Muscle layer of colon (tissue), 2 donors: Measurements from ENCODE around the gene NFKBIB.

Source experiments
- H3K27ac ChIP-seq: one replicate; pipeline ENCODE4 v1.7.0; 2013; ENCODE audit warnings: low read depth, mild to moderate bottlenecking, low read length, moderate library complexity
- H3K27me3 ChIP-seq, 2 donors: one replicate each; pipeline ENCODE4 v1.7.0; 2013; ENCODE audit warnings: low read length in 2 of 2, mild to moderate bottlenecking in 2 of 2; ENCODE audit not compliant: insufficient read depth in 2 of 2, control insufficient read depth in 1 of 2
- H3K36me3 ChIP-seq: one replicate; pipeline ENCODE4 v1.7.0; 2013; ENCODE audit warnings: mild to moderate bottlenecking, low read length; ENCODE audit not compliant: insufficient read depth
- H3K4me1 ChIP-seq: one replicate; pipeline ENCODE4 v1.7.0; 2013; ENCODE audit warnings: mild to moderate bottlenecking, low read length; ENCODE audit not compliant: insufficient read depth
- H3K4me3 ChIP-seq, 2 donors: one replicate each; pipeline ENCODE4 v1.7.0; 2013; ENCODE audit warnings: low read length in 2 of 2, low read depth in 1 of 2, mild to moderate bottlenecking in 1 of 2, moderate library complexity in 1 of 2
- H3K9ac ChIP-seq: one replicate; pipeline ENCODE4 v1.7.0; 2013; ENCODE audit warnings: low read length
- H3K9me3 ChIP-seq: one replicate; pipeline ENCODE4 v1.7.0; 2013; ENCODE audit warnings: mild to moderate bottlenecking, low read length
- donor health status: abdominal sarcoma.
- donor health status: Adenocarcinoma of cecum.

NFKBIB gene

DNA sequence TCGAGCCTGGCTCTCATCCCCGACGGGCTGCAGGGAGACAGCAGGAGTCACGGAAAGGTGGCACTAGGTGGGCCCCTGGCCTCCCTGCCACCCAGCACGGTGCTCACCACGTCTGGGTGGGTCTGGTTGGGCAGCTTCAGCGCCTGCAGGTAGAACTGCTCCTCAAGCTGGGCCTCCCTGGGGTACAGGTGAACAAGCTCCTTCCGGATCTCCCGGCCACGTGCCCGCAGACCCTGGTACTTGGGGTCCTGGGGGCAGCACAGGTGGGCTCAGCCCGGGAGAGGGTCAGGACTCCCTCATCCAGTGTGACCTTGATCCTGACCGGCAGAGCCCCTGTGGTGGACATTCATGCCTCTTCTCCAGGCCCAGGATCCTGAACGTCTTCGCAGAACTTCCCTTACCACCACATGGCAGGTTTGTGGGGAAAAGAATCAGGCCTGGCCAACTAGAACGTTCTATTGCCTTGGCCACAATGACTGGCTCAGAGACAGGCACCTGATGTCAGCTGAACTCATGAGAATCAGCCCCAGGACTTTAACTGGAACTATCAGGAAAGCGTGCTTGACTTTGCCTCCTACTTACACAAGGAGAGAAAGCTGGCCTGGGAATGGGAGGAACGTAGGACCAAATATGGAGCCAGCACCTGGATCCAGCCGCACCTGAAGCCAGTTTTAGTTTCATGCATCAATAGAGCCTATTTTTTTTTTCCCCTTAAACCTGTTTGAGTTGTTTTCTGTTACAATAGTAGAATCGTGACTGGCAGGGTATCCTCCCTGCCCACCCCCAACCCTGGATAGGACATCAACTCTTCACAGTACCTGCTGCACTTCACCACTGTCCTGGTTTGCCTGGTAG lies 21.9 kb downstream of the NFKBIB start:
- Histone ChIP-seq H3K9ac (no peak overlapping the region), H3K4me1 (no peaks in the 10 kb centered on the region), H3K27ac (no peak overlapping the region), H3K9me3 (no peaks in the 10 kb centered on the region), H3K36me3 (peaks cover 8% of the 10 kb centered on the region), H3K4me3 (no peak overlapping the region), H3K27me3 (no peaks in the 10 kb centered on the region)

DNA sequence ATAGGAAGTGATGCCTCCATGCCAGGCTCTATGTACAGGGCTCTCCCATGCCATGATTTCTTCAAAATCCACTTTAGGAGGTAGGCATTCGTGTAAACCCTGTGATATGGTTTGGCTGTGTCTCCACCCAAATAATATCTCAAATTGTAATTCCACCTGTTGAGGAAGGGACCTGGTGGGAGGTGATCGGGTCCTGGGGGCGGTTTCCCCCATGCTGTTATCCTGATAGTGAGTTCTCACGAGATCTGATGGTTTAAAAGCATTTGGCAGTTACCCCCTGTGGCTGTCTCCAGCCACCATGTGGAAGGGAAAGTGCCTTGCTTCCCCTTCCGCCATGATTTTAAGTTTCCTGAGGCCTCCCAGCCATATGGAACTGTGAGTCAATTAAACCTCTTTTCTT lies 22.7 kb downstream of the NFKBIB start:
- Histone ChIP-seq H3K4me1 (no peaks in the 10 kb centered on the region), H3K4me3 (no peak overlapping the region), H3K36me3 (peaks cover 8% of the 10 kb centered on the region), H3K27ac (no peak overlapping the region), H3K27me3 (no peaks in the 10 kb centered on the region), H3K9me3 (no peaks in the 10 kb centered on the region), H3K9ac (no peak overlapping the region)

DNA sequence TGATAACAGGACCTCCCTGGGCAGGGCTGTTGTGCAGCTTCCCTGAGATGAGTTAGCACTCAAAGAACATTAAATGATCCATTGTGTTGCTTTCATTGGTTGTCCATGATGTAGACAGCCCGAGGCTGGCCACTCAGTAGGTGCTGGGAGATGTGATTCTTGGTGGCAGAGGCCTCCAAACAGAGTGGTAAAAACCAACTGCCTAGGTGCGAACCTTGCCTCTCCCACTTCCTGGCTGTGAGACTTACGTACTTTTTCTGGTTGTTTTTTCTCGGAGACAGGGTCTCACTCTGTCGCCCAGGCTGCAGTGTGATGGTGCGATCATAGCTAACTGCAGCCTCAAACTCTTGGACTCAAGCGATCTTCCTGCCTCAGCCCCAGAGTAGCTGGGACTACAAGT lies 24.6 kb downstream of the NFKBIB start:
- H3K27me3 ChIP-seq = no peaks in the 10 kb centered on the region
- no peaks in the 10 kb centered on the region for H3K9me3 ChIP-seq
- no peak overlapping the region for H3K27ac ChIP-seq
- H3K4me3 ChIP-seq = no peak overlapping the region
- H3K36me3 ChIP-seq = peaks cover 8% of the 10 kb centered on the region
- H3K4me1 ChIP-seq = peaks cover 2% of the 10 kb centered on the region
- no peak overlapping the region for H3K9ac ChIP-seq

DNA sequence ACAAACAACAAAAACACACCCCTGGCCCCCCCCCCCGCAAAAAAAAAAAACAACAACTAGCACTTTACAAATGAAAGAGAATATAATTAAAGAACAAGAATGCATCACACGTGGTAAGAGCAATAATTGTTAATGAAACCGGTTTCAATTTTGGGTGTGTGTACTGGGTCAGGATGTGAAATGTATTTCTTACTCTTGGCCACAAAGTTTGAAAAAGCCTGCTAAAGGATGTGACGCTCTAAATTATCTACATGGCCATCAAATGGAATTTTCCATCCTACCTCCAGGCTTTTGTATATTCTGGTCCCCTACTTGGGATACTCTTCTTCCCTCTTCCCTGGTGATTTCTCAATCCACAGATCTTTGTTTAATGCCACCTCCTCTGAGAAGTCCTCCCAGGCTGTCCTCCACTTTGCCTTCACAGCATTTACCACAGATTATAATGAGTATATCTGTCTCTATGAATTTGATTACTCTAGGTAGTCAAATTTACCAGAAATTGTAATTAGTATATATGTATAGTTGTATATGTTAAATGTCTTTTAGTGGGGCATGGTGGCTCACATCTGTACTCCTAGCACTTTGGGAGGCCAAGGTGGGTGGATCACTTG lies 28.7 kb downstream of the NFKBIB start:
- Histone ChIP-seq H3K4me3 (no peak overlapping the region), H3K9ac (no peak overlapping the region), H3K27ac (no peak overlapping the region), H3K9me3 (no peaks in the 10 kb centered on the region), H3K4me1 (peaks cover 20% of the 10 kb centered on the region), H3K36me3 (peaks cover 17% of the 10 kb centered on the region), H3K27me3 (no peaks in the 10 kb centered on the region)

DNA sequence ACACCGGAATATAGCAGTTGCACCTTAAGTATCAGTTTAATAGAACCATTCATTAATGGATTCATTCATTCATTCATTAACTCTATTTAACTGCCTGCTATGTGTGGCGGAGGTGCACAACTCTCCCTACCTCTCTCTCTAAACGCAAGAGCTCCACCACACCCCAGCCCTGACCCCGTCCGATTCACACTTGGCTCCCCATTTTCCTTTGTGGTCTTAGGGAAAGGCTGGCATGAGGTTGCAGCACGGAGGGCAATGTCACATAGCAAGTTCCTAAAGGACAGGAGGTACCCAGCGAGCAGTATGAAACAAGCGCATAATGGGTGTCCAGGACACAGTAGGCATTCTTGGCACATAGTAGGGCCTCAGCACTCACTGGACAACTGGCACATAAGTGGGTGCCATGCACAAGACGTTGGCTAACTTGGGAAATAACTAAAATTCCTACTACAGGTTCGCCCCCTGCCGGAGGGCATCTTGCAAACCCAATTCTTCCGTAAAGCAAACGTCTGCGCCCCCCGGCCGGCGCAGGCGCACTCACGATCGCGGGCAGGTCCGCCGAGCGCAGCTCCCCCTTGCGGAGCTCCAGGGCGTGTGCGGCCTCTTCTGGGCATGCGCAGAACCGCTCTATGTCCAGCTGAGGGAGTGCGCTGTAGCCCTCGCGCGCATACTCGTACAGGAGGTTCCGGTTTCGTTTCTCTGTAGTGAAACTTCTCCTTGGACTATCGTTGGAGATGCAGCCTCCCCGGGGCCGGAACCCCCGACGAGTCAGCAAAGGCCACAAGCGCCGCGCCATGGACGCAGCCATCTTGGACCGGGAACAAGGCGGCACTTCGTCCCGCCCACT lies 30.4 kb downstream of the NFKBIB start, which contains the start of gene SARS2:
Gene SARS2 (minus strand): TSS at position 835 of the 847 bp plus-strand sequence. CDS start 27 bp downstream, at position 808.
- Histone ChIP-seq H3K9ac (peak within 1 kb of the TSS; percentile 64), H3K9me3 (no peaks in the 10 kb centered on the region), H3K4me3 (peak within 1 kb of the TSS; percentile 79 to 94)

DNA sequence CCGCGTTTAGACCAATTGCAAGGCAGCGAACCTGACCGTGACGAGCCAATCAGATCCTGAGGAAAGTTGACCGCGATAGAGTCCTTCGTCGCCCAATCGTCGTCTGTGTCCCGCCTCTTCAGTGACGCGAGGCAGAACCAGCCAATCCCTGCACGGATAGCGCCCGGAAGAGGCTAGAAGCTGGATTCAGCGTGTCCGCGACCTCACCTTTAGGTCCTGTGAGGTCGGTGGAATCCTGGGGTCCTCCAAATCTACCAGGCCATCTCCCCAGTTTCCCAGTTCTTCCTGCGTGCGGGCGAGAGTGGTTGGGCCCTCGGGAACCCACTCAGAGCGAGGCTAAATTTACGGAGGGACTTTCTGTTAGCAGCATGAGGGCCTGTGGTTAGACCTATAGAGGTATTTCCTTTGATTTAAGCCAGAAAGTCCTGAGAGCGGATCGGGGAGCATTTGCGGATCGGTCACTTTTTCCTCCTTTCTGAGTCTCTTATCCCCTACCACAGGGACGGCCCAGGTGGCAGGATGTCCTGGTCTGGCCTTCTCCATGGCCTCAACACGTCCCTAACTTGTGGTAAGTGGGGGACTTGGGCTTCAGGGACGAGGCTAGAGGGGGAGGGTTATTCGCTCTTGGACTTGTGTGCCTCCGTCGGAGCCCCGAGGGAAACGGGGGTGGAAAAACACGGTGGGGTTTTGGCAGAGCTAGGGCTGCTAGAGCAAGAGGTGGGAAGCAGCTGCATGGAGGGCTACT lies 31.2 kb downstream of the NFKBIB start, which contains the start of gene MRPS12:
Gene MRPS12 (plus strand): TSS at position 169 of the 745 bp plus-strand sequence. CDS start 351 bp downstream, at position 520.
- H3K4me3 ChIP-seq = peak within 1 kb of the TSS; percentile 79 to 94
- H3K4me1 ChIP-seq = peaks cover 20% of the 10 kb centered on the region
- no peaks in the 10 kb centered on the region for H3K9me3 ChIP-seq
- no peaks in the 10 kb centered on the region for H3K27me3 ChIP-seq
- peaks cover 9% of the 10 kb centered on the region for H3K36me3 ChIP-seq
- peak within 1 kb of the TSS; percentile 70 for H3K27ac ChIP-seq
- H3K9ac ChIP-seq = peak within 1 kb of the TSS; percentile 64

More for the DNA sequence above, 30.4 kb downstream of the NFKBIB start, which contains the start of gene SARS2:
- Histone ChIP-seq H3K36me3 (peaks cover 9% of the 10 kb centered on the region), H3K4me1 (peaks cover 20% of the 10 kb centered on the region), H3K27me3 (no peaks in the 10 kb centered on the region), H3K27ac (peak within 1 kb of the TSS; percentile 70)

DNA sequence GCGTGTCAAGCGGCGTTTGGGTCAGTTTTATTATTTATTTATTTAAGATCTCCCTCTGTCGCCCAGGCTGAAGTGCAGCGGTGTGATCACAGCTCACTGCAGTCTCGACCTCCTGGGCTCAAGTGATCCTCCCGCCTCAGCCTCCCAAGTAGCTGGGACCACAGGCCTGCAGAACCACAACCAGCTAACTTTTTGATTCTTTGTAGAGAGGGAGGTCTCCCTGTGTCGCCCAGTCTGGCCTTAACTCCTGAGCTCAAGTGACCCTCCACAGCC lies 31.7 kb downstream of the NFKBIB start:
- H3K4me1 ChIP-seq = peaks cover 20% of the 10 kb centered on the region
- peak overlapping the region; percentile 70 for H3K27ac ChIP-seq
- H3K4me3 ChIP-seq = peak overlapping the region; percentile 79 to 94
- no peaks in the 10 kb centered on the region for H3K27me3 ChIP-seq
- H3K9ac ChIP-seq = peak overlapping the region; percentile 64
- peaks cover 9% of the 10 kb centered on the region for H3K36me3 ChIP-seq
- no peaks in the 10 kb centered on the region for H3K9me3 ChIP-seq

DNA sequence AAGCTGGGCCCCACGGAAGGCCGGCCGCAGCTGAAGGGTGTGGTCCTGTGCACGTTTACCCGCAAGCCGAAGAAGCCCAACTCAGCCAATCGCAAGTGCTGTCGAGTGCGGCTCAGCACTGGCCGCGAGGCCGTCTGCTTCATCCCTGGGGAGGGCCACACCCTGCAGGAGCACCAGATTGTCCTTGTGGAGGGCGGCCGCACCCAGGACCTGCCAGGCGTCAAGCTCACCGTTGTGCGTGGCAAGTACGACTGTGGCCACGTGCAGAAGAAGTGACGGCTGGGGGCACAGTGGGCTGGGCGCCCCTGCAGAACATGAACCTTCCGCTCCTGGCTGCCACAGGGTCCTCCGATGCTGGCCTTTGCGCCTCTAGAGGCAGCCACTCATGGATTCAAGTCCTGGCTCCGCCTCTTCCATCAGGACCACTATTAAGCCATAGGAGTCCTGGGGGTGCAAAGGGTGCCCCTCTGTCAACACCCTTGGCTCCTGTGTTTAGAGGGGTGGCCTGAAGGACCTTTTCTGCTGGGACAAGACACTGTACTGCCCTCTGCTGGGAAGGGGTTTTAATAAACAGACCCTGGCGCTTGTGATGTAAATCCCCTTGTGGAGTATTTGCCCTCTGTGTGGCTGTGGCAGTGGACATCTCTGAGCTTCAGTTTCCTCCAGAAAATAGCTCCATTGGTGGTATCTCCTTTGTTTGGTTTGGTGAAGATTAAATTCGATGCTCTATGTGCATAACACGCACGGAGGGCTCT lies 32.8 kb downstream of the NFKBIB start:
- H3K9me3 ChIP-seq = no peaks in the 10 kb centered on the region
- H3K27me3 ChIP-seq = no peaks in the 10 kb centered on the region
- no peak overlapping the region for H3K4me3 ChIP-seq
- peaks cover 20% of the 10 kb centered on the region for H3K4me1 ChIP-seq
- no peak overlapping the region for H3K9ac ChIP-seq
- H3K27ac ChIP-seq = no peak overlapping the region
- H3K36me3 ChIP-seq = peaks cover 9% of the 10 kb centered on the region

DNA sequence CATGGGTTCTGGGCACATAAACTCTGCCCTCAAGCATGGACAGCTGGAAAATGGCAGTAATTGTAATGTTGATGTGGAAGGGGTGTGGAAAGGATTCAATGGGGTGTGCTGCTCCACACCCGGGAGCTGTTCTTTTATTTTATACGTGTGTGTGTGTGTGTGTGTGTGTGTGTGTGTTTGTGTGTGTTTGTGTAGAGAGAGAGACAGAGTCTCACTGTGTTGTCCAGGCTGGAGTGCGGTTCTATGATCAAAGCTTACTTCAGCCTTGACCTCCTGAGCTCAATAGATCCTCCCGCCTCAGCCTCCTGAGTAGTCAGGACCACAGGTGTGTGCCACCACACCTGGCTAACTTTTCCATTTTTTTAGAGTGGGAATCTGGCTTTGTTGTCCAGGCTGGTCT lies 33.8 kb downstream of the NFKBIB start:
- H3K27ac ChIP-seq = no peak overlapping the region
- H3K4me3 ChIP-seq = no peak overlapping the region

DNA sequence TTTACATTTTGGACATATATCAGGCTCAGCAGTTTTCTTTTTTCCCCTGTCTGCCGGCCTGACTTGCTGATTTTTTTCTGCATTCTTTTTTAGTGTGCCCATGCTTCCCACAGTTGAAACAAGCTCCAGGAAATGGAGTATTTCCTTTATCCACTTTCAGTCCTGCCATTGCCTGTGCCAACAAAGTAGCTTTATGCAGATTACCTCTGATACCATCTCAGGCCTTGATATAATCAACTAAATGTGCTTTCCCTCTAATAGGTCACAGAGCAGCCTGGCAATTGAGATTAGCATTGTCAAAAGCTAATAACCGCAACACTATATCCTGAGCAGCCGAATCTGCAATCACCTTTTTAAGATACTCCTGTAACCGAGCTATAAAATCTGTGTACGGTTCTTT lies 40.2 kb downstream of the NFKBIB start:
- no peak overlapping the region for H3K4me3 ChIP-seq

More for the DNA sequence above, 33.8 kb downstream of the NFKBIB start:
- Histone ChIP-seq H3K27me3 (no peaks in the 10 kb centered on the region), H3K4me1 (peaks cover 20% of the 10 kb centered on the region), H3K36me3 (peaks cover 9% of the 10 kb centered on the region), H3K9ac (no peak overlapping the region), H3K9me3 (no peaks in the 10 kb centered on the region)

More for the DNA sequence above, 40.2 kb downstream of the NFKBIB start:
- H3K9me3 ChIP-seq = no peaks in the 10 kb centered on the region
- no peaks in the 10 kb centered on the region for H3K4me1 ChIP-seq
- H3K36me3 ChIP-seq = peaks cover 6% of the 10 kb centered on the region
- no peak overlapping the region for H3K9ac ChIP-seq
- no peak overlapping the region for H3K27ac ChIP-seq
- no peaks in the 10 kb centered on the region for H3K27me3 ChIP-seq
